H1 (cell line): ENCODE measurements around the gene ANKRD11. TPM values are rescaled to one million over a fixed set of nuclear protein-coding genes. Genes with fewer than 3 reads are reported as not detected.

Source experiments
- CTCF ChIA-PET: fragments of 300-600 bp; sonication (Branson Sonifier 250); formaldehyde crosslinking; loops from one replicate; lab custom pipeline; 2021; ENCODE audit not compliant: partially characterized antibody; lab: Charles Lee
- POLR2A ChIA-PET: fragments of 300-600 bp; sonication (Branson Sonifier 250); formaldehyde crosslinking; loops from one replicate; lab custom pipeline; 2021; ENCODE audit warnings: inconsistent platforms; ENCODE audit not compliant: partially characterized antibody; lab: Charles Lee
- DNase-seq, 2 experiments: peaks; one replicate each; pipeline versions ENCODE4 v3.0.0 to v3.0.0-alpha.2; 2010 to 2022; ENCODE audit warnings: low spot score in 2 of 2, low read depth in 1 of 2, mixed read lengths in 1 of 2
- FAIRE-seq: peaks from 2 replicates; lab custom pipeline; 2011; peaks lifted over from hg19 to GRCh38; lab: Jason Lieb, UNC
- H2AFZ ChIP-seq: 2 replicates; pipeline ENCODE4 v1.8.1; 2012; ENCODE audit warnings: low read length, inconsistent platforms
- H2AK5ac ChIP-seq: 2 replicates; pipeline ENCODE4 v1.6.1; 2013; ENCODE audit warnings: low read depth, low read length
- H2BK120ac ChIP-seq: replicated peaks from 2 replicates; pipeline ENCODE3; 2013; ENCODE audit warnings: low read depth, low read length, inconsistent platforms
- H2BK12ac ChIP-seq: 2 replicates; pipeline ENCODE4 v1.6.1; 2013; ENCODE audit warnings: low read depth, low read length
- H2BK15ac ChIP-seq: 2 replicates; pipeline ENCODE4 v1.6.1; 2013; ENCODE audit warnings: low read length
- H2BK20ac ChIP-seq: 2 replicates; pipeline ENCODE4 v1.6.1; 2013; ENCODE audit warnings: low read length
- H2BK5ac ChIP-seq: 2 replicates; pipeline ENCODE4 v1.6.1; 2013; ENCODE audit warnings: low read depth, low read length
- H3K14ac ChIP-seq: 2 replicates; pipeline ENCODE4 v1.6.1; 2013; ENCODE audit warnings: inconsistent platforms; ENCODE audit not compliant: insufficient read length
- H3K18ac ChIP-seq: 2 replicates; pipeline ENCODE4 v1.6.1; 2013; ENCODE audit warnings: low read length; ENCODE audit errors: extremely low read depth
- H3K23ac ChIP-seq: 2 replicates; pipeline ENCODE4 v1.6.1; 2013; ENCODE audit warnings: inconsistent platforms; ENCODE audit not compliant: insufficient read length
- H3K23me2 ChIP-seq: 2 replicates; pipeline ENCODE4 v1.6.1; 2013; ENCODE audit warnings: low read depth, low read length
- H3K27ac ChIP-seq: 2 replicates; pipeline ENCODE4 v1.6.1; 2011; ENCODE audit warnings: low read depth, low read length, inconsistent platforms
- H3K27me3 ChIP-seq, 4 experiments: replicated peaks in 1 of 4; 1 replicate in 1 of 4; 2 replicates in 3 of 4; pipeline versions ENCODE4 v1.6.1 to v1.8.1; 2011 to 2013; ENCODE audit warnings: low read length in 3 of 4, mild to moderate bottlenecking in 3 of 4, inconsistent platforms in 2 of 4, mixed read lengths in 2 of 4, moderate library complexity in 1 of 4; ENCODE audit not compliant: control insufficient read depth in 3 of 4, insufficient read depth in 3 of 4; ENCODE audit errors: extremely low read depth in 1 of 4
- H3K36me3 ChIP-seq, 4 experiments: 2 replicates each; pipeline versions ENCODE4 v1.6.1 to v1.8.1; 2011 to 2013; ENCODE audit warnings: mild to moderate bottlenecking in 4 of 4, low read length in 3 of 4, moderate library complexity in 2 of 4, control low read depth in 1 of 4, inconsistent platforms in 1 of 4; ENCODE audit not compliant: insufficient read depth in 4 of 4, control insufficient read depth in 2 of 4
- H3K4ac ChIP-seq: replicated peaks from 2 replicates; pipeline ENCODE3; 2013; ENCODE audit warnings: low read length, low read depth, mixed read lengths, inconsistent platforms; ENCODE audit not compliant: insufficient read length
- H3K4me1 ChIP-seq, 4 experiments: replicated peaks in 1 of 4; 1 replicate in 1 of 4; 2 replicates in 3 of 4; pipeline versions ENCODE4 v1.6.1 to v1.8.1; 2011 to 2013; ENCODE audit warnings: low read length in 3 of 4, inconsistent platforms in 2 of 4, mixed read lengths in 1 of 4; ENCODE audit not compliant: insufficient read depth in 4 of 4, control insufficient read depth in 3 of 4
- H3K4me2 ChIP-seq, 2 experiments: 2 replicates each; pipeline versions ENCODE4 v1.6.1 to v1.8.1; 2011 to 2013; ENCODE audit warnings: low read depth in 2 of 2, low read length in 2 of 2, control low read depth in 1 of 2, inconsistent platforms in 1 of 2, mild to moderate bottlenecking in 1 of 2; ENCODE audit not compliant: insufficient read depth in 1 of 2
- H3K4me3 ChIP-seq, 4 experiments: fragments of 200-600, 300-600 bp in 1 of 4; sonication (generic), shearing (Covaris generic), sonication (Bioruptor Twin) in 1 of 4; 2 replicates each; pipeline versions ENCODE4 v1.5.1 to v1.8.1; 2011 to 2016; ENCODE audit warnings: low read length in 4 of 4, low read depth in 3 of 4, control low read depth in 2 of 4, inconsistent platforms in 2 of 4, mild to moderate bottlenecking in 2 of 4, mixed read lengths in 1 of 4, moderate library complexity in 1 of 4; ENCODE audit not compliant: insufficient read depth in 2 of 4; ENCODE audit errors: extremely low read depth in 1 of 4
- H3K56ac ChIP-seq: replicated peaks from 2 replicates; pipeline ENCODE3; 2013; ENCODE audit warnings: low read depth, mild to moderate bottlenecking, mixed read lengths, low read length, inconsistent platforms; ENCODE audit not compliant: insufficient read length
- H3K79me1 ChIP-seq: 2 replicates; pipeline ENCODE4 v1.6.1; 2013; ENCODE audit warnings: low read depth, low read length, control low read depth
- H3K79me2 ChIP-seq, 2 experiments: 2 replicates each; pipeline versions ENCODE4 v1.6.1 to v1.8.1; 2012 to 2013; ENCODE audit warnings: low read length in 2 of 2, mild to moderate bottlenecking in 2 of 2, inconsistent platforms in 1 of 2; ENCODE audit not compliant: insufficient read depth in 2 of 2, control insufficient read depth in 1 of 2
- H3K9ac ChIP-seq, 4 experiments: replicated peaks in 1 of 4; 1 replicate in 1 of 4; 2 replicates in 3 of 4; pipeline versions ENCODE4 v1.6.1 to v1.8.1; 2011 to 2013; ENCODE audit warnings: low read depth in 3 of 4, low read length in 3 of 4, control low read depth in 2 of 4, mild to moderate bottlenecking in 2 of 4, moderate library complexity in 2 of 4, inconsistent platforms in 1 of 4; ENCODE audit errors: extremely low read depth in 1 of 4
- H3K9me3 ChIP-seq, 2 experiments: 2 replicates each; pipeline versions ENCODE4 v1.6.1 to v1.8.1; 2012 to 2013; ENCODE audit warnings: mild to moderate bottlenecking in 2 of 2, moderate library complexity in 2 of 2, control low read depth in 1 of 2, inconsistent platforms in 1 of 2, low read depth in 1 of 2, low read length in 1 of 2, mixed read lengths in 1 of 2; ENCODE audit not compliant: insufficient read depth in 2 of 2
- H4K20me1 ChIP-seq, 2 experiments: replicated peaks in 1 of 2; 2 replicates each; pipeline versions ENCODE3 to v1.8.1; 2011 to 2013; ENCODE audit warnings: inconsistent platforms in 2 of 2, low read length in 2 of 2, mild to moderate bottlenecking in 1 of 2; ENCODE audit not compliant: insufficient read depth in 2 of 2, control insufficient read depth in 1 of 2
- H4K5ac ChIP-seq: 2 replicates; pipeline ENCODE4 v1.6.1; 2013; ENCODE audit warnings: low read length, low read depth, mixed read lengths, inconsistent platforms; ENCODE audit not compliant: insufficient read length
- H4K8ac ChIP-seq: 2 replicates; pipeline ENCODE4 v1.8.0; 2013; ENCODE audit warnings: mild to moderate bottlenecking, moderate library complexity, low read length, inconsistent platforms; ENCODE audit not compliant: insufficient read depth; ENCODE audit errors: extremely low read depth
- H4K91ac ChIP-seq: replicated peaks from 2 replicates; pipeline ENCODE3; 2013; ENCODE audit warnings: low read length, mixed read lengths, inconsistent platforms; ENCODE audit not compliant: insufficient read length
- GTF2F1 ChIP-seq: IDR thresholded peaks from 2 replicates; pipeline ENCODE4 v1.6.1; 2012; ENCODE audit warnings: low read depth, low read length, improper control_type of control experiment, borderline replicate concordance
- POLR2AphosphoS5 ChIP-seq: IDR thresholded peaks from 2 replicates; pipeline ENCODE4 v1.6.1; 2011; ENCODE audit warnings: low read depth, low read length
- WGBS, 2 experiments: shearing (Covaris generic) in 1 of 2; methylation state at CpG; one replicate each; pipeline versions ENCODE4 v1.1.6 to v1.1.7; 2013 to 2015; ENCODE audit warnings: low lambda C conversion rate in 2 of 2, mixed read lengths in 2 of 2, inconsistent platforms in 1 of 2, low coverage in 1 of 2, missing lambda C conversion rate in 1 of 2; ENCODE audit not compliant: insufficient replicate concordance in 2 of 2, insufficient coverage in 1 of 2, insufficient read length in 1 of 2; ENCODE audit errors: extremely low coverage in 1 of 2, missing lambda C conversion rate in 1 of 2; 5-methylcytosine and 5-hydroxymethylcytosine counted together
- polyA plus RNA-seq, 7 experiments: library from polyadenylated mRNA; depleted of rRNA in 3 of 7; stranded (reverse) in 5 of 7; unstranded in 2 of 7; fragments of >200 nt in 5 of 7; fragments of 200-250 nt in 2 of 7; gene quantifications; 1 replicate in 5 of 7; 2 replicates in 1 of 7; 4 replicates in 1 of 7; pipeline versions ENCODE4 v1.2.1 to v1.2.3, GENCODE V29; 2011 to 2013; ENCODE audit warnings: missing spikeins in 2 of 7, mixed read lengths in 2 of 7
- total RNA-seq: library from RNA; stranded (reverse); fragmentation: NEBNext Ultra II Directional; extraction: Animal tissue kit (Norgen Biotek cat#: 25700); gene quantifications from 2 replicates; pipeline ENCODE4 v1.2.1, GENCODE V29; 2021

Gene ANKRD11
- total and polyA plus RNA-seq, 2 of the 8 experiments (the other 6 are each of a cell fraction or from before 2014, with no cell fraction given): 46.5 to 142 TPM

GRCh38 chr16:89270666-89271345 lies 219.6 kb downstream of the ANKRD11 start:
- TF ChIP-seq GTF2F1 (no peak), POLR2AphosphoS5 (peak; percentile 29; the same call in 1 of the 2 replicates)
- TF ChIP-seq, all 59 proteins: peak for 1
- Histone ChIP-seq H3K4me3 (no peak overlapping the region), H3K4ac (no peak overlapping the region), H3K27me3 (no peaks in the 10 kb centered on the region), H4K20me1 (peaks cover 7 to 14% of the 10 kb centered on the region in 2 experiments), H3K56ac (no peak overlapping the region), H3K4me2 (no peak overlapping the region), H2BK5ac (no peak overlapping the region), H3K27ac (no peak overlapping the region), H2BK120ac (no peak overlapping the region), H3K9ac (no peak overlapping the region), H3K18ac (no peak overlapping the region), H2AFZ (no peak overlapping the region), H3K9me3 (no peaks in the 10 kb centered on the region), H2AK5ac (no peak overlapping the region), H3K79me1 (no peaks in the 10 kb centered on the region; the same call in none of the 2 replicates), H2BK20ac (no peak overlapping the region), H3K14ac (no peak overlapping the region), H4K91ac (no peak overlapping the region), H3K79me2 (peaks cover 0 to 5% of the 10 kb centered on the region in 2 experiments; a peak in 1 of 4 replicates), H4K8ac (no peak overlapping the region), H2BK15ac (no peak overlapping the region), H2BK12ac (no peak overlapping the region), H3K4me1 (no peaks in the 10 kb centered on the region), H3K23ac (no peak overlapping the region), H3K36me3 (peaks cover 10 to 68% (median 38%) of the 10 kb centered on the region in 4 experiments), H4K5ac (no peak overlapping the region), H3K23me2 (no peaks in the 10 kb centered on the region)
- DNase-seq (no peak), FAIRE-seq (no peak)
- 95% methylated on average over 27 of the region's 32 CpGs; no CpG with 5 or more reads in 1 of the 2 experiments for WGBS, 2 experiments
- ChIA-PET CTCF (interaction anchor here (0.6 to 3.4 kb wide), 4 partner anchors 10 to 779 kb away, joined by 3 to 15 read pairs (median 6); no protein-coding TSS in a partner anchor), POLR2A (interaction anchor here (0.7 to 1.2 kb wide), 3 partner anchors 11 to 44 kb away, joined by 3 to 4 read pairs (median 3); no protein-coding TSS in a partner anchor)
